IMR-90 (cell line): ENCODE results near the gene DEAF1.

Experiments used
- BHLHE40 ChIP-seq: fragments of 150-350 bp; IDR thresholded peaks from 2 replicates; pipeline ENCODE4 v1.6.1; 2016; ENCODE audit warnings: mild to moderate bottlenecking, low read depth, low read length
- CHD1 ChIP-seq: IDR thresholded peaks from 2 replicates; pipeline ENCODE4 v1.6.1; 2012; ENCODE audit warnings: low read depth, low read length, improper control_type of control experiment
- FOS ChIP-seq: fragments of 150-350 bp; IDR thresholded peaks from 2 replicates; pipeline ENCODE4 v1.6.1; 2016; ENCODE audit warnings: low read depth, low read length
- MAFK ChIP-seq: IDR thresholded peaks from 2 replicates; pipeline ENCODE4 v1.6.1; 2012; ENCODE audit warnings: low read depth, low read length, improper control_type of control experiment
- POLR2A ChIP-seq: IDR thresholded peaks from 2 replicates; pipeline ENCODE4 v1.6.1; 2012; ENCODE audit warnings: mild to moderate bottlenecking, low read depth, low read length
- TF ChIP-seq, protein P1 (sequence below): conservative IDR thresholded peaks from 2 replicates; pipeline ENCODE4 v1.5.1; 2012; ENCODE audit warnings: mild to moderate bottlenecking, low read depth, low read length, improper control_type of control experiment
- TF ChIP-seq, protein P2 (sequence below): fragments of 150-350 bp; IDR thresholded peaks from 2 replicates; pipeline ENCODE4 v1.6.1; 2017; ENCODE audit warnings: mild to moderate bottlenecking, antibody characterized with exemption, low read length, low read depth

DNA sequence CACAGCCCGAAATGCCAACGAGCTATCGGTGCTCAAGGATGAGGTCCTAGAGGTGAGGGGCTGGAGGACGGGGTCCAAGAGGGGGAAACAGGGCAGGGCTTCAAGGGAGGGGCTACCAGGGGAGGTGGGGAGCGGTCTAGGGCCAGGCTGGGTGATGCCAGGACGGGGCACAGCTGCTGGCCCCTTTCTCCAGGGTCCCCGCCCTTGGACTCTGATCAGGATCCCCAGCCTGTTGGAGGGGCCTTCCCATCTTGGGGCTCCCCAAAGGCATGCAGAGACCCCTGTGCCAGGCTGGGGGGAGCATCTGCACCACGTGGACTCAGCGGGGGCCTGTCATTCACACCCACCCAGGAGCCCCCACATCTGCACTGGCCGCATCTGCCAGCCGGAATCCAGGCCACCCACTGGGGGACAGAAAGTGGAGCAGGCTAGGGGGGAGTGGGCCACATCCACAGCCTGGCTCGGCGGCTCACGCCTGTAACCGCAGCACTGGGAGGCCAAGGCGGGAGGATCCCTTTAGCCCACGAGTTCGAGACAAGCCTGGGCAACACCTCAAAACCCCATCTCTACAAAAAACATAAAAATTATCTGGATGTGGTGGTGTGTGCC is 29.9 kb upstream of the DEAF1 start:
- TF ChIP-seq POLR2A (no peak), FOS (no peak), MAFK (no peak), CHD1 (no peak), BHLHE40 (no peak)
- TF ChIP-seq, protein P1, sequence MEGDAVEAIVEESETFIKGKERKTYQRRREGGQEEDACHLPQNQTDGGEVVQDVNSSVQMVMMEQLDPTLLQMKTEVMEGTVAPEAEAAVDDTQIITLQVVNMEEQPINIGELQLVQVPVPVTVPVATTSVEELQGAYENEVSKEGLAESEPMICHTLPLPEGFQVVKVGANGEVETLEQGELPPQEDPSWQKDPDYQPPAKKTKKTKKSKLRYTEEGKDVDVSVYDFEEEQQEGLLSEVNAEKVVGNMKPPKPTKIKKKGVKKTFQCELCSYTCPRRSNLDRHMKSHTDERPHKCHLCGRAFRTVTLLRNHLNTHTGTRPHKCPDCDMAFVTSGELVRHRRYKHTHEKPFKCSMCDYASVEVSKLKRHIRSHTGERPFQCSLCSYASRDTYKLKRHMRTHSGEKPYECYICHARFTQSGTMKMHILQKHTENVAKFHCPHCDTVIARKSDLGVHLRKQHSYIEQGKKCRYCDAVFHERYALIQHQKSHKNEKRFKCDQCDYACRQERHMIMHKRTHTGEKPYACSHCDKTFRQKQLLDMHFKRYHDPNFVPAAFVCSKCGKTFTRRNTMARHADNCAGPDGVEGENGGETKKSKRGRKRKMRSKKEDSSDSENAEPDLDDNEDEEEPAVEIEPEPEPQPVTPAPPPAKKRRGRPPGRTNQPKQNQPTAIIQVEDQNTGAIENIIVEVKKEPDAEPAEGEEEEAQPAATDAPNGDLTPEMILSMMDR, result no peak
- TF ChIP-seq, protein P2, sequence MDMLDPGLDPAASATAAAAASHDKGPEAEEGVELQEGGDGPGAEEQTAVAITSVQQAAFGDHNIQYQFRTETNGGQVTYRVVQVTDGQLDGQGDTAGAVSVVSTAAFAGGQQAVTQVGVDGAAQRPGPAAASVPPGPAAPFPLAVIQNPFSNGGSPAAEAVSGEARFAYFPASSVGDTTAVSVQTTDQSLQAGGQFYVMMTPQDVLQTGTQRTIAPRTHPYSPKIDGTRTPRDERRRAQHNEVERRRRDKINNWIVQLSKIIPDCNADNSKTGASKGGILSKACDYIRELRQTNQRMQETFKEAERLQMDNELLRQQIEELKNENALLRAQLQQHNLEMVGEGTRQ, result no peak
